Measurements from ENCODE around the gene RASAL1.
A peak's percentile ranks its signal among the peaks of the same experiment; 100 is the strongest.

RASAL1 gene

GRCh38 chr12:113095405-113095804 is 40.2 kb downstream of the RASAL1 start:
- DNase-seq, result no peak

GRCh38 chr12:113094738-113095137 is 40.8 kb downstream of the RASAL1 start:
- no peak for DNase-seq

GRCh38 chr12:113093409-113094101 is 42.0 kb downstream of the RASAL1 start:
- DNase-seq, result no peak

- peak; percentile 15 for DNase-seq
These were observed 42.8 kb downstream of the RASAL1 start for GRCh38 chr12:113092607-113093408.

- DNase-seq, result no peak
These were observed 44.1 kb downstream of the RASAL1 start for GRCh38 chr12:113091506-113091905.

GRCh38 chr12:113090740-113091139 is 44.8 kb downstream of the RASAL1 start:
- DNase-seq, result peak; percentile 14

- DNase-seq, result no peak
These were observed 45.7 kb downstream of the RASAL1 start for GRCh38 chr12:113089839-113090238.

- peak; percentile 38 for DNase-seq
These were observed 46.4 kb downstream of the RASAL1 start for GRCh38 chr12:113088971-113089756.

- no peak for DNase-seq
These were observed 47.5 kb downstream of the RASAL1 start for GRCh38 chr12:113088037-113088436.

- peak; percentile 24 for DNase-seq
These were observed 48.4 kb downstream of the RASAL1 start for GRCh38 chr12:113087193-113087592.

GRCh38 chr12:113086249-113087164 is 49.1 kb downstream of the RASAL1 start:
- DNase-seq, result peak; percentile 31

- DNase-seq, result no peak
These were observed 51.6 kb downstream of the RASAL1 start for GRCh38 chr12:113083863-113084435.

- DNase-seq, result no peak
These were observed 52.9 kb downstream of the RASAL1 start for GRCh38 chr12:113082486-113083148.

- DNase-seq, result no peak
These were observed 53.7 kb downstream of the RASAL1 start for GRCh38 chr12:113081873-113082272.

GRCh38 chr12:113077859-113078255 is 57.7 kb downstream of the RASAL1 start:
- no peak for DNase-seq

- no peak for DNase-seq
These were observed 58.3 kb downstream of the RASAL1 start for GRCh38 chr12:113077057-113077858.

GRCh38 chr12:113075137-113075683 is 60.4 kb downstream of the RASAL1 start:
- DNase-seq, result peak; percentile 69

- no peak for DNase-seq
These were observed 62.0 kb downstream of the RASAL1 start for GRCh38 chr12:113073586-113073985.

GRCh38 chr12:113072136-113072535 is 63.4 kb downstream of the RASAL1 start:
- DNase-seq, result no peak
